ENCODE measurements around the gene ILK. TPM values are rescaled to one million over a fixed set of nuclear protein-coding genes. Genes with fewer than 3 reads are reported as not detected.

ILK gene
- total and polyA plus RNA-seq, 2 donors (not counting 3 experiments of a cell fraction or from before 2014, with no cell fraction given): 221 to 296 TPM

DNA sequence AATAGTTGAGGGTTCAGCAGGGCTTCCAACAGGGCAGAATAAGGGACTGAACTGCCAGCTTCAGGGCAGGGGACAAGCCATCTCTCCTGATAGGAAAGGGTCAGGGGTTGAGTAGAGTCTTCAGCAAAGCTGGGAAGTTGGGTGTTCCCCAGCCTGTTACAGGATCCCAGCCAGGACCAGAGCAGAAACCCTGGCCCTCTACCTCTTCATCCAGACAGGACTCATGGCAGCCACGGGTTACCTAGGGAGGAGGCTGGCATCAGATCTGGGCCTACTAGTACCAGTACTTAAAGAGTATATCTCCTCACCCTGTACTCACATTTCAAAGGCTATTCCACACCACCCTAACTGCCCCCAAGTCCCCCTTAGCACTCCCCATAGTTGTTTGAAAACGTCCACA is 10.9 kb downstream of the ILK start:
- Histone ChIP-seq H3K9me1 (replicated peaks; ENCODE audit: control insufficient read depth, extremely low read depth, insufficient read depth, low read length) (no peaks in the 10 kb centered on the region), H2AFZ (ENCODE audit: low read depth, low read length) (no peak overlapping the region), H3K9me3 (replicated peaks; ENCODE audit: control insufficient read depth, insufficient read depth, low read length) (no peaks in the 10 kb centered on the region), H3K27me3 (ENCODE audit: control insufficient read depth in 2 of 2, insufficient read depth in 2 of 2, low read length in 2 of 2) (no peaks in the 10 kb centered on the region), H3K27ac (ENCODE audit: insufficient read depth, low read depth, low read length) (no peak overlapping the region), H3K9ac (replicated peaks; ENCODE audit: extremely low read depth, insufficient read depth, low read length) (no peak overlapping the region), H3K4me1 (ENCODE audit: control insufficient read depth, extremely low read depth, insufficient read depth, low read length) (peaks cover 53% of the 10 kb centered on the region), H3K4me3 (replicated peaks in 1 of 3; ENCODE audit: insufficient read depth in 1 of 3, low read depth in 1 of 3, low read length in 3 of 3) (no peak overlapping the region), H3K4me2 (ENCODE audit: insufficient read depth, low read length) (no peak overlapping the region), H3K36me3 (ENCODE audit: control insufficient read depth in 2 of 2, extremely low read depth in 1 of 2, insufficient read depth in 2 of 2, low read length in 2 of 2) (peaks cover 22 to 30% of the 10 kb centered on the region in 2 experiments), H4K20me1 (replicated peaks; ENCODE audit: control insufficient read depth, extremely low read depth, insufficient read depth, low read length) (no peaks in the 10 kb centered on the region), H3K79me2 (ENCODE audit: control insufficient read depth, insufficient read depth, low read length) (peaks cover 26% of the 10 kb centered on the region)
- BruUV-seq (replicated peaks): no TSS peak
- intact Hi-C loops (cut with micrococcal nuclease): no loop called here
- CTCF ChIA-PET: interaction anchor here (1.0 kb wide), 1 partner anchor 69 kb away, joined by 4 read pairs; the partner anchor contains the start of gene MRPL17
- POLR2A ChIA-PET: no interaction called here
- DNase-seq (ENCODE audit: low read depth, low spot score) (no peak), FAIRE-seq (no peak)
- dilution Hi-C loops (cut with MboI; ENCODE audit: extremely low pct_ligation_motif_present, low sequenced_read_pairs): no loop called here
- TF ChIP-seq POLR2AphosphoS5 (IDR thresholded peaks at IDR 0.05; ENCODE audit: insufficient read depth, low read depth, low read length): no peak
- no peak for TF ChIP-seq GATA2 (IDR thresholded peaks at IDR 0.05; ENCODE audit: insufficient read depth, insufficient read length, low read depth, low read length)
- TF ChIP-seq POLR2A (IDR thresholded peaks at IDR 0.05; ENCODE audit: low read depth, low read length): no peak
- TF ChIP-seq JUN (IDR thresholded peaks at IDR 0.05; ENCODE audit: borderline replicate concordance, insufficient read depth, insufficient read length, low read depth): no peak
- TF ChIP-seq MYC (IDR thresholded peaks at IDR 0.05; ENCODE audit: low read depth, low read length): no peak
- TF ChIP-seq, protein P1, sequence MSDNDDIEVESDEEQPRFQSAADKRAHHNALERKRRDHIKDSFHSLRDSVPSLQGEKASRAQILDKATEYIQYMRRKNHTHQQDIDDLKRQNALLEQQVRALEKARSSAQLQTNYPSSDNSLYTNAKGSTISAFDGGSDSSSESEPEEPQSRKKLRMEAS (IDR thresholded peaks at IDR 0.05; ENCODE audit: insufficient read depth, insufficient read length): no peak
- no peak for TF ChIP-seq FOS (IDR thresholded peaks at IDR 0.05; ENCODE audit: borderline replicate concordance, insufficient read depth, low read length)
- no peak for TF ChIP-seq CTCF (IDR thresholded peaks at IDR 0.05; ENCODE audit: extremely low read depth in 1 of 2, insufficient read depth in 1 of 2, low read depth in 1 of 2, low read length in 2 of 2)

Data from endothelial cell of umbilical vein (primary cell).